HepG2 (cell line): Measurements from ENCODE around the gene ZNF177. TPM values are rescaled to one million over a fixed set of nuclear protein-coding genes. Genes with fewer than 3 reads are reported as not detected.

Experiments used
- ATAC-seq: fragments of 200-7000 bp; cut with Tn5 transposase; 3 replicates; pipeline ENCODE4 v1.9.1; 2020; ENCODE audit warnings: mild to moderate bottlenecking, moderate library complexity
- BruUV-seq: library from RNA; stranded (reverse); fragments of 400-500 nt; replicated peaks from 2 replicates; lab custom pipeline; 2021; lab: Mats Ljungman, UMichigan
- CTCF ChIA-PET: fragments of 300-600 bp; formaldehyde crosslinking; extraction: SDS; loops from one replicate; lab custom pipeline; 2021; ENCODE audit warnings: low total read pairs, inconsistent platforms, low intra/inter-chr PET ratio; lab: Yijun Ruan, JAX
- POLR2A ChIA-PET: fragments of 350-600 bp; sonication (Branson Sonifier 250); formaldehyde crosslinking; loops from one replicate; lab custom pipeline; 2020; ENCODE audit warnings: antibody characterized with exemption, inconsistent platforms; lab: Yijun Ruan, JAX
- DNase-seq: peaks from one replicate; pipeline ENCODE4 v3.0.0-alpha.2; 2015; ENCODE audit warnings: low spot score
- FAIRE-seq: peaks from 3 replicates; lab custom pipeline; 2011; peaks lifted over from hg19 to GRCh38; lab: Jason Lieb, UNC
- H2AFZ ChIP-seq: one replicate; pipeline ENCODE4 v1.6.1; 2011; ENCODE audit warnings: low read length, inconsistent platforms
- H3K27ac ChIP-seq: fragments of 300-600 bp; 3 replicates; pipeline ENCODE4 v1.8.0; 2011; ENCODE audit warnings: mixed run types, mild to moderate bottlenecking, mixed read lengths, low read length, inconsistent platforms; ENCODE audit not compliant: insufficient read depth; ENCODE audit errors: extremely low read length
- H3K27me3 ChIP-seq, 2 experiments: fragments of 200-600 bp in 1 of 2; 2 replicates in 1 of 2; 3 replicates in 1 of 2; pipeline versions ENCODE4 v1.6.0 to v1.8.0; 2011; ENCODE audit warnings: low read length in 2 of 2, mild to moderate bottlenecking in 2 of 2, moderate library complexity in 2 of 2, inconsistent platforms in 1 of 2; ENCODE audit not compliant: insufficient read depth in 2 of 2, control insufficient read depth in 1 of 2
- H3K36me3 ChIP-seq, 2 experiments: fragments of 200-600 bp in 1 of 2; replicated peaks in 1 of 2; 2 replicates in 1 of 2; 3 replicates in 1 of 2; pipeline versions ENCODE4 v1.5.1 to v1.8.0; 2011; ENCODE audit warnings: low read length in 2 of 2, inconsistent platforms in 1 of 2; ENCODE audit not compliant: insufficient read depth in 2 of 2, control insufficient read depth in 1 of 2
- H3K4me1 ChIP-seq: 2 replicates; pipeline ENCODE4 v1.5.1; 2012; ENCODE audit warnings: low read length, inconsistent platforms; ENCODE audit not compliant: insufficient read depth
- H3K4me2 ChIP-seq: 2 replicates; pipeline ENCODE4 v1.6.0; 2011; ENCODE audit warnings: low read depth, low read length, inconsistent platforms
- H3K4me3 ChIP-seq, 3 experiments: fragments of 200-600 bp in 1 of 3; sonication (generic), shearing (Covaris generic) in 1 of 3; replicated peaks in 1 of 3; 2 replicates each; pipeline ENCODE4 v1.5.1; 2011 to 2016; ENCODE audit warnings: low read length in 3 of 3, inconsistent platforms in 2 of 3, low read depth in 2 of 3, mild to moderate bottlenecking in 2 of 3, control low read depth in 1 of 3, mixed read lengths in 1 of 3; ENCODE audit not compliant: insufficient read depth in 1 of 3
- H3K79me2 ChIP-seq: one replicate; pipeline ENCODE4 v1.6.1; 2011; ENCODE audit warnings: low read length, inconsistent platforms; ENCODE audit not compliant: insufficient read depth
- H3K9ac ChIP-seq: 2 replicates; pipeline ENCODE4 v1.6.0; 2011; ENCODE audit warnings: mild to moderate bottlenecking, low read depth, low read length, inconsistent platforms; ENCODE audit not compliant: insufficient read depth
- H3K9me3 ChIP-seq: 2 replicates; pipeline ENCODE4 v1.5.1; 2012; ENCODE audit warnings: mild to moderate bottlenecking, low read length
- H4K20me1 ChIP-seq: 2 replicates; pipeline ENCODE4 v1.6.0; 2011; ENCODE audit warnings: inconsistent platforms, mild to moderate bottlenecking, low read length, moderate library complexity; ENCODE audit not compliant: insufficient read depth
- E2F1 ChIP-seq: sonication (generic); formaldehyde crosslinking; IDR thresholded peaks from 2 replicates; pipeline ENCODE4 v1.5.0; 2020; ENCODE audit warnings: missing genetic modification reagents
- ELF3 ChIP-seq: IDR thresholded peaks from 2 replicates; pipeline ENCODE4 v1.6.1; 2016; ENCODE audit warnings: missing genetic modification reagents, missing compliant biosample characterization
- HINFP ChIP-seq: sonication (generic); formaldehyde crosslinking; IDR thresholded peaks from 2 replicates; pipeline ENCODE4 v1.4.0; 2020; ENCODE audit warnings: low read depth, mild to moderate bottlenecking, missing genetic modification reagents
- MAFF ChIP-seq: IDR thresholded peaks from 2 replicates; pipeline ENCODE4 v1.6.1; 2011; ENCODE audit warnings: low read depth, low read length, improper control_type of control experiment
- NFRKB ChIP-seq: fragments of 450-650 bp; IDR thresholded peaks from 2 replicates; pipeline ENCODE4 v1.6.1; 2017
- NR2F1 ChIP-seq, 2 experiments: fragments of 450-650 bp in 1 of 2; formaldehyde crosslinking in 1 of 2; IDR thresholded peaks; 2 replicates each; pipeline versions ENCODE4 v1.5.0 to v1.6.1; 2016 to 2020; ENCODE audit warnings: mild to moderate bottlenecking in 1 of 2, missing compliant biosample characterization in 1 of 2, missing genetic modification reagents in 1 of 2, moderate library complexity in 1 of 2
- RBFOX2 ChIP-seq: fragments of 200-400 bp; formaldehyde crosslinking; IDR thresholded peaks from 2 replicates; pipeline ENCODE4 v1.6.1; 2017; ENCODE audit warnings: low read depth, mild to moderate bottlenecking, low read length
- RORA ChIP-seq: sonication (generic); formaldehyde crosslinking; IDR thresholded peaks from 2 replicates; pipeline ENCODE4 v1.5.0; 2020; ENCODE audit warnings: mild to moderate bottlenecking, missing genetic modification reagents, moderate library complexity
- SALL2 ChIP-seq: sonication (generic); formaldehyde crosslinking; IDR thresholded peaks from 2 replicates; pipeline ENCODE4 v1.8.1; 2023; ENCODE audit warnings: mild to moderate bottlenecking, missing genetic modification reagents, inconsistent platforms
- STAT5B ChIP-seq: sonication (generic); formaldehyde crosslinking; IDR thresholded peaks from 2 replicates; pipeline ENCODE4 v1.4.0; 2020; ENCODE audit warnings: missing genetic modification reagents
- TRIM24 ChIP-seq: sonication (generic); formaldehyde crosslinking; IDR thresholded peaks from 2 replicates; pipeline ENCODE4 v1.8.0; 2022; ENCODE audit warnings: mild to moderate bottlenecking, missing genetic modification reagents
- UBTF ChIP-seq: sonication (generic); formaldehyde crosslinking; IDR thresholded peaks from 2 replicates; pipeline ENCODE4 v1.4.0; 2020; ENCODE audit warnings: mild to moderate bottlenecking, missing genetic modification reagents
- ZBTB4 ChIP-seq: sonication (generic); formaldehyde crosslinking; IDR thresholded peaks from 2 replicates; pipeline ENCODE4 v1.4.0; 2020; ENCODE audit warnings: missing genetic modification reagents, mild to moderate bottlenecking, borderline replicate concordance
- ZNF703 ChIP-seq: sonication (generic); formaldehyde crosslinking; IDR thresholded peaks from 2 replicates; pipeline ENCODE4 v1.5.1; 2020; ENCODE audit warnings: missing genetic modification reagents, mild to moderate bottlenecking, moderate library complexity, borderline replicate concordance
- whole genome bisulfite sequencing: methylation state at CpG from one replicate; pipeline ENCODE4 v1.1.6; 2017; ENCODE audit warnings: low lambda C conversion rate; 5-methylcytosine and 5-hydroxymethylcytosine counted together
- in situ Hi-C: cut with HindIII; loops from 2 replicates; pipeline ENCODE4 v1.10.0; 2017; ENCODE audit warnings: low pct_unique_long_range_greater_than_20kb; ENCODE audit not compliant: extremely low pct_ligation_motif_present
- intact Hi-C: fragments of 100-400 bp; cut with micrococcal nuclease; formaldehyde crosslinking; loops from one replicate; pipeline ENCODE4 v1.10.0; 2022; ENCODE audit not compliant: unreplicated experiment
- polyA plus RNA-seq, 8 experiments: library from polyadenylated mRNA; depleted of rRNA in 3 of 8; stranded (reverse) in 7 of 8; unstranded in 1 of 8; fragments of >200 nt; fragmentation: Illumina TruSeq in 4 of 8; extraction: Trizol in 4 of 8; gene quantifications; 2 replicates each; pipeline versions ENCODE4 v1.2.1 to v1.2.3, GENCODE V29; 2011 to 2016; ENCODE audit warnings: low read depth in 4 of 8, missing spikeins in 1 of 8, mixed read lengths in 1 of 8; ENCODE audit not compliant: insufficient read depth in 1 of 8
- total RNA-seq, 5 experiments: library from RNA; depleted of rRNA; stranded (reverse); fragments of >200 nt; fragmentation: Illumina TruSeq; extraction: Trizol; gene quantifications; 2 replicates each; pipeline ENCODE4 v1.2.3, GENCODE V29; 2016; ENCODE audit warnings: low read depth in 1 of 5

The ZNF177 gene
- total and polyA plus RNA-seq, 2 of the 13 experiments (the other 11 are each of a cell fraction or from before 2014, with no cell fraction given): 0.62 to 0.71 TPM

GRCh38 chr19:9348671-9349070 is 14.1 kb upstream of the ZNF177 start:
- no peaks in the 10 kb centered on the region; a peak in 1 of 5 replicates for H3K27me3 ChIP-seq
- ChIA-PET CTCF (no interaction called here), POLR2A (no interaction called here)
- BruUV-seq: no TSS peak
- intact Hi-C loops: no loop called here
- peaks cover 13% of the 10 kb centered on the region for H3K4me1 ChIP-seq
- H3K27ac ChIP-seq: no peak overlapping the region
- no peak for DNase-seq
- H3K9me3 ChIP-seq: peaks cover 73% of the 10 kb centered on the region
- FAIRE-seq: no peak
- no peak overlapping the region for H3K9ac ChIP-seq
- H3K36me3 ChIP-seq: no peaks in the 10 kb centered on the region
- H3K4me2 ChIP-seq: no peak overlapping the region
- 70% methylated on average over 22 of the region's 22 CpGs for WGBS
- no peak for ATAC-seq
- TF ChIP-seq RORA (CRISPR knock-in tag) (no peak), NFRKB (no peak), ZNF703 (CRISPR knock-in tag) (no peak), ELF3 (CRISPR knock-in tag) (no peak), UBTF (CRISPR knock-in tag) (no peak), TRIM24 (no peak), MAFF (no peak), E2F1 (CRISPR knock-in tag) (no peak), STAT5B (CRISPR knock-in tag) (no peak), ZBTB4 (no peak), HINFP (no peak), RBFOX2 (no peak), SALL2 (CRISPR knock-in tag) (no peak), NR2F1 (CRISPR knock-in tag; IDR thresholded peaks at IDR 0.05) (no peak)
- no peaks in the 10 kb centered on the region for H4K20me1 ChIP-seq
- no peak overlapping the region for H2AFZ ChIP-seq
- H3K79me2 ChIP-seq: no peaks in the 10 kb centered on the region
- in situ Hi-C loops: no loop called here
- no peak overlapping the region for H3K4me3 ChIP-seq
